A549 (cell line): ENCODE results near the gene SAMMSON.

Experiments
- CHD2 ChIP-seq: fragments of 150-350 bp; IDR thresholded peaks from 2 replicates; pipeline ENCODE4 v1.6.1; 2014; ENCODE audit warnings: low read length; ENCODE audit not compliant: partially characterized antibody
- CHD4 ChIP-seq: fragments of 200-600 bp; sonication (generic); IDR thresholded peaks from 2 replicates; pipeline ENCODE4 v1.6.1; 2016; ENCODE audit warnings: antibody characterized with exemption, mild to moderate bottlenecking, borderline replicate concordance
- CTCF ChIP-seq: fragments of >200 bp; sonication (Bioruptor Twin); formaldehyde crosslinking; IDR thresholded peaks from 3 replicates; pipeline ENCODE4 v1.5.1; 2016
- EP300 ChIP-seq, 2 experiments: fragments of >200 bp; sonication (Bioruptor Twin); formaldehyde crosslinking; IDR thresholded peaks; 2 replicates in 1 of 2; 3 replicates in 1 of 2; pipeline ENCODE4 v1.6.1; 2016 to 2017
- JUN ChIP-seq, 2 experiments: fragments of >200 bp; sonication (Bioruptor Twin); formaldehyde crosslinking; IDR thresholded peaks; 2 replicates in 1 of 2; 3 replicates in 1 of 2; pipeline ENCODE4 v1.6.1; 2016 to 2017
- PBX3 ChIP-seq: IDR thresholded peaks from 2 replicates; pipeline ENCODE4 v1.6.1; 2012
- POLR2A ChIP-seq: IDR thresholded peaks from 2 replicates; pipeline ENCODE4 v1.6.1; 2012; ENCODE audit warnings: mild to moderate bottlenecking, low read length
- SMC3 ChIP-seq: fragments of >200 bp; sonication (Bioruptor Twin); formaldehyde crosslinking; IDR thresholded peaks from 3 replicates; pipeline ENCODE4 v1.6.1; 2018; ENCODE audit warnings: inconsistent platforms
- ZSCAN20 ChIP-seq: fragments of 250-450 bp; sonication (Bioruptor Pico); IDR thresholded peaks from 2 replicates; pipeline ENCODE4 v1.8.0; 2022; ENCODE audit warnings: mild to moderate bottlenecking, moderate library complexity
- TF ChIP-seq, protein P1 (sequence below): fragments of 200-600 bp; sonication (generic); IDR thresholded peaks from 2 replicates; pipeline ENCODE4 v1.6.1; 2016; ENCODE audit warnings: antibody characterized with exemption, mild to moderate bottlenecking, moderate library complexity
- TF ChIP-seq, protein P2 (sequence below): fragments of 150-350 bp; IDR thresholded peaks from 2 replicates; pipeline ENCODE4 v1.6.1; 2014; ENCODE audit warnings: low read depth, mild to moderate bottlenecking, low read length

GRCh38 chr3:70000028-70000410, 486 bp downstream of the SAMMSON start:
- TF ChIP-seq CTCF (no peak), PBX3 (no peak), CHD2 (no peak), SMC3 (no peak), POLR2A (no peak), JUN (IDR thresholded peaks at IDR 0.05) (no peak), CHD4 (no peak), ZSCAN20 (CRISPR knock-in tag) (no peak), EP300 (IDR thresholded peaks at IDR 0.05) (no peak)
- TF ChIP-seq, protein P1, sequence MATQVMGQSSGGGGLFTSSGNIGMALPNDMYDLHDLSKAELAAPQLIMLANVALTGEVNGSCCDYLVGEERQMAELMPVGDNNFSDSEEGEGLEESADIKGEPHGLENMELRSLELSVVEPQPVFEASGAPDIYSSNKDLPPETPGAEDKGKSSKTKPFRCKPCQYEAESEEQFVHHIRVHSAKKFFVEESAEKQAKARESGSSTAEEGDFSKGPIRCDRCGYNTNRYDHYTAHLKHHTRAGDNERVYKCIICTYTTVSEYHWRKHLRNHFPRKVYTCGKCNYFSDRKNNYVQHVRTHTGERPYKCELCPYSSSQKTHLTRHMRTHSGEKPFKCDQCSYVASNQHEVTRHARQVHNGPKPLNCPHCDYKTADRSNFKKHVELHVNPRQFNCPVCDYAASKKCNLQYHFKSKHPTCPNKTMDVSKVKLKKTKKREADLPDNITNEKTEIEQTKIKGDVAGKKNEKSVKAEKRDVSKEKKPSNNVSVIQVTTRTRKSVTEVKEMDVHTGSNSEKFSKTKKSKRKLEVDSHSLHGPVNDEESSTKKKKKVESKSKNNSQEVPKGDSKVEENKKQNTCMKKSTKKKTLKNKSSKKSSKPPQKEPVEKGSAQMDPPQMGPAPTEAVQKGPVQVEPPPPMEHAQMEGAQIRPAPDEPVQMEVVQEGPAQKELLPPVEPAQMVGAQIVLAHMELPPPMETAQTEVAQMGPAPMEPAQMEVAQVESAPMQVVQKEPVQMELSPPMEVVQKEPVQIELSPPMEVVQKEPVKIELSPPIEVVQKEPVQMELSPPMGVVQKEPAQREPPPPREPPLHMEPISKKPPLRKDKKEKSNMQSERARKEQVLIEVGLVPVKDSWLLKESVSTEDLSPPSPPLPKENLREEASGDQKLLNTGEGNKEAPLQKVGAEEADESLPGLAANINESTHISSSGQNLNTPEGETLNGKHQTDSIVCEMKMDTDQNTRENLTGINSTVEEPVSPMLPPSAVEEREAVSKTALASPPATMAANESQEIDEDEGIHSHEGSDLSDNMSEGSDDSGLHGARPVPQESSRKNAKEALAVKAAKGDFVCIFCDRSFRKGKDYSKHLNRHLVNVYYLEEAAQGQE, result no peak
- TF ChIP-seq, protein P2, sequence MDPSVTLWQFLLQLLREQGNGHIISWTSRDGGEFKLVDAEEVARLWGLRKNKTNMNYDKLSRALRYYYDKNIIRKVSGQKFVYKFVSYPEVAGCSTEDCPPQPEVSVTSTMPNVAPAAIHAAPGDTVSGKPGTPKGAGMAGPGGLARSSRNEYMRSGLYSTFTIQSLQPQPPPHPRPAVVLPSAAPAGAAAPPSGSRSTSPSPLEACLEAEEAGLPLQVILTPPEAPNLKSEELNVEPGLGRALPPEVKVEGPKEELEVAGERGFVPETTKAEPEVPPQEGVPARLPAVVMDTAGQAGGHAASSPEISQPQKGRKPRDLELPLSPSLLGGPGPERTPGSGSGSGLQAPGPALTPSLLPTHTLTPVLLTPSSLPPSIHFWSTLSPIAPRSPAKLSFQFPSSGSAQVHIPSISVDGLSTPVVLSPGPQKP, result no peak
